OCI-LY7 (cell line): Measurements from ENCODE around the gene MSL1. TPM values are rescaled to one million over a fixed set of nuclear protein-coding genes. Genes with fewer than 3 reads are reported as not detected.

Source experiments
- BruUV-seq: library from RNA; stranded (reverse); fragments of 400-500 nt; replicated peaks from 2 replicates; lab custom pipeline; 2021; lab: Mats Ljungman, UMichigan
- CTCF ChIA-PET: fragments of 300-600 bp; sonication (Branson Sonifier 250); formaldehyde crosslinking; loops from one replicate; lab custom pipeline; 2022; ENCODE audit warnings: antibody characterized with exemption; ENCODE audit not compliant: unreplicated experiment; lab: Charles Lee
- POLR2A ChIA-PET: fragments of 300-600 bp; sonication (Branson Sonifier 250); formaldehyde crosslinking; loops from one replicate; lab custom pipeline; 2022; ENCODE audit warnings: antibody characterized with exemption; lab: Charles Lee
- DNase-seq: peaks from one replicate; pipeline ENCODE4 v3.0.0-alpha.2; 2015; ENCODE audit warnings: low spot score
- H2AFZ ChIP-seq: fragments of 200-600 bp; sonication (generic), shearing (Covaris generic); 2 replicates; pipeline ENCODE4 v1.6.1; 2014; ENCODE audit warnings: mild to moderate bottlenecking, antibody characterized with exemption, low read length, moderate library complexity
- H3K27ac ChIP-seq: fragments of 200-600 bp; sonication (generic); 2 replicates; pipeline ENCODE4 v1.5.1; 2014; ENCODE audit warnings: mixed run types, low read depth, mild to moderate bottlenecking, moderate library complexity, low read length, inconsistent platforms; ENCODE audit not compliant: poor library complexity, severe bottlenecking
- H3K36me3 ChIP-seq: fragments of 200-600 bp; sonication (generic); 2 replicates; pipeline ENCODE4 v1.6.1; 2014; ENCODE audit warnings: mild to moderate bottlenecking, antibody characterized with exemption, low read length, moderate library complexity, mixed read lengths; ENCODE audit not compliant: insufficient read depth
- H3K4me1 ChIP-seq: fragments of 200-600 bp; sonication (generic); 2 replicates; pipeline ENCODE4 v1.5.1; 2014; ENCODE audit warnings: mild to moderate bottlenecking, low read length; ENCODE audit not compliant: insufficient read depth, poor library complexity, severe bottlenecking
- H3K4me2 ChIP-seq: fragments of 200-600 bp; sonication (generic); 2 replicates; pipeline ENCODE4 v1.6.1; 2014; ENCODE audit warnings: mild to moderate bottlenecking, low read length
- H3K4me3 ChIP-seq: fragments of 200-600 bp; sonication (generic); 2 replicates; pipeline ENCODE4 v1.5.1; 2014; ENCODE audit warnings: mild to moderate bottlenecking, low read depth, low read length; ENCODE audit not compliant: poor library complexity, severe bottlenecking
- H3K79me2 ChIP-seq: fragments of 200-600 bp; sonication (generic); 2 replicates; pipeline ENCODE4 v1.6.1; 2016; ENCODE audit warnings: low read depth, mild to moderate bottlenecking, low read length, moderate library complexity, mixed read lengths; ENCODE audit not compliant: insufficient read depth
- H3K9me2 ChIP-seq: fragments of 200-600 bp; sonication (generic); 2 replicates; pipeline ENCODE4 v1.6.1; 2016; ENCODE audit warnings: mild to moderate bottlenecking, low read length, mixed read lengths; ENCODE audit not compliant: insufficient read depth
- H3K9me3 ChIP-seq: fragments of 200-600 bp; sonication (generic); 2 replicates; pipeline ENCODE4 v1.6.1; 2014; ENCODE audit warnings: mild to moderate bottlenecking, mixed run types, low read length, mixed read lengths
- H4K20me1 ChIP-seq: fragments of 200-600 bp; sonication (generic); 2 replicates; pipeline ENCODE4 v1.6.1; 2014; ENCODE audit warnings: mild to moderate bottlenecking, antibody characterized with exemption, low read length, moderate library complexity, mixed read lengths; ENCODE audit not compliant: insufficient read depth
- CTCF ChIP-seq: fragments of 200-600 bp; sonication (generic); conservative IDR thresholded peaks from 2 replicates; pipeline ENCODE4 v1.5.1; 2014; ENCODE audit warnings: mild to moderate bottlenecking, antibody characterized with exemption, low read length, moderate library complexity, mixed read lengths
- EZH2phosphoT487 ChIP-seq: fragments of 200-600 bp; sonication (generic); IDR thresholded peaks from 2 replicates; pipeline ENCODE4 v1.6.1; 2018; ENCODE audit warnings: low read depth, borderline replicate concordance, mild to moderate bottlenecking, mixed run types, antibody characterized with exemption, low read length, moderate library complexity, mixed read lengths
- intact Hi-C: fragments of 100-400 bp; cut with micrococcal nuclease; formaldehyde crosslinking; loops from one replicate; pipeline ENCODE4 v1.10.0; 2022; ENCODE audit not compliant: unreplicated experiment
- total RNA-seq, 2 experiments: library from RNA; depleted of rRNA in 1 of 2; stranded (reverse); fragments of >200 nt in 1 of 2; shearing (Covaris generic) in 1 of 2; gene quantifications; 2 replicates each; pipeline ENCODE4 v1.2.3, GENCODE V29; 2014 to 2022

MSL1 gene
- total RNA-seq, 2 experiments from 2014 or later, result 95.4 to 97.2 TPM

GRCh38 chr17:40107522-40108174, 14.1 kb upstream of the MSL1 start:
- Histone ChIP-seq H4K20me1 (no peaks in the 10 kb centered on the region), H3K4me3 (no peak overlapping the region), H3K36me3 (no peaks in the 10 kb centered on the region), H3K27ac (no peak overlapping the region), H3K9me2 (no peaks in the 10 kb centered on the region), H3K4me2 (peak overlapping the region; percentile 33), H3K4me1 (peaks cover 43% of the 10 kb centered on the region), H3K9me3 (no peaks in the 10 kb centered on the region), H3K79me2 (no peaks in the 10 kb centered on the region), H2AFZ (peak overlapping the region; percentile 91)
- TF ChIP-seq CTCF, result no peak
- no peak for TF ChIP-seq EZH2phosphoT487
- intact Hi-C loops, result no loop called here
- CTCF ChIA-PET, result no interaction called here
- no peak for DNase-seq
- POLR2A ChIA-PET, result no interaction called here
- BruUV-seq, result no TSS peak

- no peaks in the 10 kb centered on the region for H3K9me2 ChIP-seq
- no peak overlapping the region for H3K4me3 ChIP-seq
- CTCF ChIA-PET, result interaction anchor here (1.0 kb wide), 1 partner anchor 9 kb away, joined by 3 read pairs; the partner anchor contains the start of gene NR1D1
- H4K20me1 ChIP-seq, result no peaks in the 10 kb centered on the region
- no peak overlapping the region; the same call in 1 of the 2 replicates for H2AFZ ChIP-seq
- H3K79me2 ChIP-seq, result no peaks in the 10 kb centered on the region
- TF ChIP-seq CTCF, result peak; percentile 31; the same call in 1 of the 2 replicates
- TF ChIP-seq EZH2phosphoT487, result no peak
- intact Hi-C loops, result no loop called here
- no peak for DNase-seq
- no peak overlapping the region for H3K27ac ChIP-seq
- H3K4me1 ChIP-seq, result peaks cover 57% of the 10 kb centered on the region
- H3K9me3 ChIP-seq, result no peaks in the 10 kb centered on the region
- BruUV-seq, result no TSS peak
- H3K36me3 ChIP-seq, result no peaks in the 10 kb centered on the region
- H3K4me2 ChIP-seq, result no peak overlapping the region
- POLR2A ChIA-PET, result interaction anchor here (0.7 to 1.2 kb wide), 2 partner anchors 9 to 84 kb away, joined by 3 to 4 read pairs; partner anchors contain the start of gene NR1D1
Measured at GRCh38 chr17:40108970-40109824, 12.6 kb upstream of the MSL1 start.
